OCI-LY1 (cell line): ENCODE data around the gene GATD1.

Experiments
- CTCF ChIP-seq: fragments of 200-600 bp; sonication (generic), shearing (Covaris generic); IDR thresholded peaks from 2 replicates; pipeline ENCODE4 v1.5.1; 2017; ENCODE audit warnings: mild to moderate bottlenecking, antibody characterized with exemption, low read length, moderate library complexity, mixed read lengths
- EZH2 ChIP-seq: fragments of 200-600 bp; sonication (generic), shearing (Covaris generic); IDR thresholded peaks from 2 replicates; pipeline ENCODE4 v1.8.0; 2017; ENCODE audit warnings: borderline replicate concordance, mixed run types, mild to moderate bottlenecking, antibody characterized with exemption, low read length, moderate library complexity, mixed read lengths

DNA sequence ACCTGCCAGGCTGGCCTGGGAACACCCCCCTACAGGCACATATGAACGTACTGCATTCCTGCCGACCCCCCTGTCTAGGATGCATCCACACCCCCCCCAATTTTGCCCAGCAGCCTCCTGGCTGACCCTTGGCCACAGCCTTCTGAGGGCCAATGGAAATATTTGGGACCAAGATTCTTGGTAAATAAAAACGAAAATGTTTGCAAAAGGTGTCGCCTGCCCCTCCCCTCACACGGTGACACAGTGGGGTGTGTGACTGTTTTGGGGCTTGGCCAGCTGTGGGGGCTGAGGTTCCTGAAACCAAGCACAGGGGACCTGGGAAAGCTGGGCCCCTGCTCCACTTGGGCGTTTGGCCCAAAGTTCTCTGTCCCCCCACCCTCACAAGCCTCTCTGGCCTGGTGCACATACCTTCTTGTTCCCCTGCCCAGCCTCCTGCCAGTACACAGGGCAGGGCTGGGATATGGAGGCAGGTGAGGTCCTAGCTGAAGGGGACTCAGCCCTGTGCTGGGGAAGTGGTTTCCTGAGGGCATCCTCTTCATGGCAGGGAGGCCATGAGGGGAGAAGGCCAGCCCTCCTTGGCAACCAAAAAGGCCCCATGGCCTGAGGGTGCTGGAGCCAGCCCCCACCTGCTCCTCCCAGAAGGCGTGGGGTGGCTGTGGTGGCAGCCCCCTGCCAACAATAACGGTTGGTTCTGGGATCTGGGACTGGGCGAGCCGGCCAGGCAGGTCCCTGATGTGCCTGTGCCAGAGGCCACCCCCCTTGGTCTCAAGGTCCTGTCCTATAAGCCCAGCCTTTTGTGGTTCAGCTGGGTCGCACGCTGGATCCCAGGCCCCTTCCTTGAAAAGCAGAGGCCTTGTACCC is 48.3 kb upstream of the GATD1 start:
- no peak for TF ChIP-seq EZH2
- TF ChIP-seq CTCF, result no peak
